HepG2 (cell line): ENCODE results near the gene AGAP1. TPM values are rescaled to one million over a fixed set of nuclear protein-coding genes. Genes with fewer than 3 reads are reported as not detected.

Experiments
- CHD4 ChIP-seq: fragments of 200-600 bp; sonication (generic); IDR thresholded peaks from 2 replicates; pipeline ENCODE4 v1.7.0; 2017; ENCODE audit warnings: mild to moderate bottlenecking, low read length, borderline replicate concordance
- GABPA ChIP-seq, 2 experiments: IDR thresholded peaks; 2 replicates each; pipeline ENCODE4 v1.6.1; 2011 to 2016; ENCODE audit warnings: low read depth in 2 of 2, low read length in 1 of 2, missing biosample characterization in 1 of 2, missing genetic modification characterization in 1 of 2
- HDAC2 ChIP-seq: sonication (generic); formaldehyde crosslinking; IDR thresholded peaks from 2 replicates; pipeline ENCODE4 v1.4.0; 2020; ENCODE audit warnings: missing genetic modification reagents
- PHF20 ChIP-seq: sonication (generic); formaldehyde crosslinking; IDR thresholded peaks from 2 replicates; pipeline ENCODE4 v1.5.0; 2020; ENCODE audit warnings: mild to moderate bottlenecking, missing genetic modification reagents
- SRSF1 ChIP-seq: fragments of 200-400 bp; formaldehyde crosslinking; optimal IDR thresholded peaks from 2 replicates; pipeline ENCODE3; 2017; ENCODE audit warnings: mild to moderate bottlenecking, low read depth, low read length, moderate library complexity
- TCF12 ChIP-seq, 2 experiments: fragments of 450-650 bp in 1 of 2; sonication (generic) in 1 of 2; formaldehyde crosslinking in 1 of 2; IDR thresholded peaks; 2 replicates each; pipeline versions ENCODE4 v1.6.1 to v1.8.0; 2017 to 2022; ENCODE audit warnings: antibody characterized with exemption in 1 of 2, mild to moderate bottlenecking in 1 of 2, missing genetic modification reagents in 1 of 2, moderate library complexity in 1 of 2
- THAP11 ChIP-seq: IDR thresholded peaks from 2 replicates; pipeline ENCODE4 v1.6.1; 2016; ENCODE audit warnings: missing biosample characterization, missing genetic modification reagents
- ZFP1 ChIP-seq: IDR thresholded peaks from 2 replicates; pipeline ENCODE4 v1.6.1; 2016
- ZMYM4 ChIP-seq: sonication (generic); formaldehyde crosslinking; IDR thresholded peaks from 2 replicates; pipeline ENCODE4 v1.8.1; 2023; ENCODE audit warnings: mild to moderate bottlenecking, missing genetic modification reagents
- polyA plus RNA-seq, 8 experiments: library from polyadenylated mRNA; depleted of rRNA in 3 of 8; stranded (reverse) in 7 of 8; unstranded in 1 of 8; fragments of >200 nt; fragmentation: Illumina TruSeq in 4 of 8; extraction: Trizol in 4 of 8; gene quantifications; 2 replicates each; pipeline versions ENCODE4 v1.2.1 to v1.2.3, GENCODE V29; 2011 to 2016; ENCODE audit warnings: low read depth in 4 of 8, missing spikeins in 1 of 8, mixed read lengths in 1 of 8; ENCODE audit not compliant: insufficient read depth in 1 of 8
- total RNA-seq, 5 experiments: library from RNA; depleted of rRNA; stranded (reverse); fragments of >200 nt; fragmentation: Illumina TruSeq; extraction: Trizol; gene quantifications; 2 replicates each; pipeline ENCODE4 v1.2.3, GENCODE V29; 2016; ENCODE audit warnings: low read depth in 1 of 5
- TF ChIP-seq, protein P1 (sequence below): sonication (generic); formaldehyde crosslinking; IDR thresholded peaks from 2 replicates; pipeline ENCODE4 v1.5.1; 2020; ENCODE audit warnings: mild to moderate bottlenecking, missing genetic modification reagents
- TF ChIP-seq, protein P2 (sequence below): IDR thresholded peaks from 2 replicates; pipeline ENCODE4 v1.6.1; 2016; ENCODE audit warnings: low read depth

The AGAP1 gene
- total and polyA plus RNA-seq, 2 of the 13 experiments (the other 11 are each of a cell fraction or from before 2014, with no cell fraction given) = 21.2 to 32.7 TPM

DNA sequence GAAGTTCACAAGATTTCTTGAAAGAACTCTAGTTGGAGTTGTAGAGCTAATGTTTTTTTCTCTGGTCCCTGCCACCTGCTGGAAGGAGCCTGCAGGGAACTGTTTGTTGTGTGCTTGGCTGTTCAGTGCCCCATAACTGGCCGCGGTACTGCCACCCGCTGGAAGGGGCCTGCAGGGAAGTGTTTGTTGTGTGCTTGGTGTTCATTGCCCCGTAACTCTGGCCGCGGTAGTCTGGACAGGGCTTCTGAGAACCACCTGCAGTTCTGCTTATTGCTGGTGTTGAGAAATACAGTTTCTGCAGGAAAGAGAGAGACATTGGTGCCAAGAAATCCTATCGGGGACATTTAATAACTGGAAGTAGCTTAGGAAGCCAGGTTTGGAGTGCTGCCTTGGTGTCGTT lies 58.1 kb downstream of the AGAP1 start (continued):
- TF ChIP-seq, protein P1, sequence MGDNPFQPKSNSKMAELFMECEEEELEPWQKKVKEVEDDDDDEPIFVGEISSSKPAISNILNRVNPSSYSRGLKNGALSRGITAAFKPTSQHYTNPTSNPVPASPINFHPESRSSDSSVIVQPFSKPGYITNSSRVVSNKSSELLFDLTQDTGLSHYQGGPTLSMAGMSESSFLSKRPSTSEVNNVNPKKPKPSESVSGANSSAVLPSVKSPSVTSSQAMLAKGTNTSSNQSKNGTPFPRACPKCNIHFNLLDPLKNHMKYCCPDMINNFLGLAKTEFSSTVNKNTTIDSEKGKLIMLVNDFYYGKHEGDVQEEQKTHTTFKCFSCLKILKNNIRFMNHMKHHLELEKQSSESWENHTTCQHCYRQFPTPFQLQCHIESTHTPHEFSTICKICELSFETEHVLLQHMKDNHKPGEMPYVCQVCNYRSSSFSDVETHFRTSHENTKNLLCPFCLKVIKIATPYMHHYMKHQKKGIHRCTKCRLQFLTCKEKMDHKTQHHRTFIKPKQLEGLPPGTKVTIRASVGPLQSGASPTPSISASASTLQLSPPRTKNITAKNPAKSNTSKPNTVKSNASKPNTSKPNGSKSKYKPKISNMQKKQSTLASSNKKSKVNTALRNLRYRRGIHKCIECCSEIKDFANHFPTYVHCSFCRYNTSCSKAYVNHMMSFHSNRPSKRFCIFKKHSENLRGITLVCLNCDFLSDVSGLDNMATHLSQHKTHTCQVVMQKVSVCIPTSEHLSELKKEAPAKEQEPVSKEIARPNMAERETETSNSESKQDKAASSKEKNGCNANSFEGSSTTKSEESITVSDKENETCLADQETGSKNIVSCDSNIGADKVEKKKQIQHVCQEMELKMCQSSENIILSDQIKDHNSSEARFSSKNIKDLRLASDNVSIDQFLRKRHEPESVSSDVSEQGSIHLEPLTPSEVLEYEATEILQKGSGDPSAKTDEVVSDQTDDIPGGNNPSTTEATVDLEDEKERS = peak; percentile 76; the same call in 1 of the 2 replicates
- TF ChIP-seq ZFP1 (CRISPR knock-in tag) (peak; percentile 55; the same call in 1 of the 2 replicates), GABPA (IDR thresholded peaks at IDR 0.05; ENCODE audit: low read depth, low read length) (no peak), GABPA (CRISPR knock-in tag; IDR thresholded peaks at IDR 0.05; ENCODE audit: low read depth) (no peak), TCF12 (IDR thresholded peaks at IDR 0.05) (no peak), TCF12 (CRISPR knock-in tag; IDR thresholded peaks at IDR 0.05) (no peak), HDAC2 (CRISPR knock-in tag) (peak; percentile 56; the same call in 1 of the 2 replicates), PHF20 (CRISPR knock-in tag) (no peak), ZMYM4 (CRISPR knock-in tag) (peak; percentile 54; the same call in 1 of the 2 replicates), THAP11 (CRISPR knock-in tag) (peak; percentile 41; the same call in 1 of the 2 replicates), SRSF1 (no peak), CHD4 (no peak)
- TF ChIP-seq, protein P2, sequence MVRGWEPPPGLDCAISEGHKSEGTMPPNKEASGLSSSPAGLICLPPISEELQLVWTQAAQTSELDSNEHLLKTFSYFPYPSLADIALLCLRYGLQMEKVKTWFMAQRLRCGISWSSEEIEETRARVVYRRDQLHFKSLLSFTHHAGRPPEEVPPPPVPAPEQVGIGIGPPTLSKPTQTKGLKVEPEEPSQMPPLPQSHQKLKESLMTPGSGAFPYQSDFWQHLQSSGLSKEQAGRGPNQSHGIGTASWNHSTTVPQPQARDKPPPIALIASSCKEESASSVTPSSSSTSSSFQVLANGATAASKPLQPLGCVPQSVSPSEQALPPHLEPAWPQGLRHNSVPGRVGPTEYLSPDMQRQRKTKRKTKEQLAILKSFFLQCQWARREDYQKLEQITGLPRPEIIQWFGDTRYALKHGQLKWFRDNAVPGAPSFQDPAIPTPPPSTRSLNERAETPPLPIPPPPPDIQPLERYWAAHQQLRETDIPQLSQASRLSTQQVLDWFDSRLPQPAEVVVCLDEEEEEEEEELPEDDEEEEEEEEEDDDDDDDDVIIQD (CRISPR knock-in tag) = 0 out of 2 replicates have a peak, but pooled peaks have one; percentile 52
